HT-29 (cell line): ENCODE measurements around the gene CST5. TPM values are rescaled to one million over a fixed set of nuclear protein-coding genes. Genes with fewer than 3 reads are reported as not detected.
"Not testable (repeated sequence)": the region's sequence is repeated elsewhere in the genome, so short reads cannot be mapped to it uniquely, and the experiment has no call there.

Experiments
- DNase-seq: peaks from one replicate; pipeline ENCODE4 v3.0.0-alpha.2; 2015; ENCODE audit warnings: low spot score
- total RNA-seq: library from RNA; depleted of rRNA; stranded (reverse); fragments of >200 nt; shearing (Covaris generic); gene quantifications from 2 replicates; pipeline ENCODE4 v1.2.3, GENCODE V29; 2014; rRNA removed

The CST5 gene
- total RNA-seq, 1 experiment from 2014 or later, result not detected

DNA sequence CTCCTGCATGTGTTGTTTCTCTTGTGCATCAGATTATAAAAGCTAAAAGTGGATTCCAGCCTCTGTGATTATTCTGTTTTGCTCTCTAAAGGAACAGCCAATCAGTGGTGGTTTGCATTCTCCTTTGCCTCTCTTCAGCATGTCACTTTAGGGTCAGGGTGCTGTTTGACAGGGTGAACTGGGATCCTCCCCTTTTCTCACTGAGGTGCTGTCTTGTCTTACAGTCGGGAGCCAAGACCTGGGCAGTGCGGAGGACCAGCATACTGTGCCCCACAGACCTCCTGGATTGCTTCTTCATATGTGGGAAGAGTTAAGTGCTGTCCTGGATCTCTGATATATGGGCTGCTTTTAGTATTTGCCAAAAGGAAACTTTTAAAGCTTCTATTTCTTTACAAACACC, 37.9 kb downstream of the CST5 start:
- no peak for DNase-seq

DNA sequence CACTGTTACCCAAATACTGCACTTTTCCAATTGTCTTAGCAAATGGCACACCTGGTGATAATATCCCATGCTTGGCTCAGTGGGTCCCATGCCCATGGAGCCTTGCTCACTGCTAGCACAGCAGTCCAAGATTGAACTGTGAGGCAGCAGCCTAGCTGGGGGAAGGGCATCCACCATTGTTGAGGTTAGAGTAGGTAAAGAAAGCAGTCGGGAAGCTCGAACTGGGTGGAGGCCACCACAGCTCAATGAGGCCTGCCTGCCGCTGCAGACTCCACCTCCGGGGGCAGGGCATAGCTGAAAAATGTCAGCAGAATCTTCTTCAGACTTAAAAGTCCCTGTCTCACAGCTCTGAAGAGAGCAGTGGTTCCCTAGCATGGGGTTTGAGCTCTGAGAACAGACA, 43.8 kb downstream of the CST5 start:
- DNase-seq, result no peak

DNA sequence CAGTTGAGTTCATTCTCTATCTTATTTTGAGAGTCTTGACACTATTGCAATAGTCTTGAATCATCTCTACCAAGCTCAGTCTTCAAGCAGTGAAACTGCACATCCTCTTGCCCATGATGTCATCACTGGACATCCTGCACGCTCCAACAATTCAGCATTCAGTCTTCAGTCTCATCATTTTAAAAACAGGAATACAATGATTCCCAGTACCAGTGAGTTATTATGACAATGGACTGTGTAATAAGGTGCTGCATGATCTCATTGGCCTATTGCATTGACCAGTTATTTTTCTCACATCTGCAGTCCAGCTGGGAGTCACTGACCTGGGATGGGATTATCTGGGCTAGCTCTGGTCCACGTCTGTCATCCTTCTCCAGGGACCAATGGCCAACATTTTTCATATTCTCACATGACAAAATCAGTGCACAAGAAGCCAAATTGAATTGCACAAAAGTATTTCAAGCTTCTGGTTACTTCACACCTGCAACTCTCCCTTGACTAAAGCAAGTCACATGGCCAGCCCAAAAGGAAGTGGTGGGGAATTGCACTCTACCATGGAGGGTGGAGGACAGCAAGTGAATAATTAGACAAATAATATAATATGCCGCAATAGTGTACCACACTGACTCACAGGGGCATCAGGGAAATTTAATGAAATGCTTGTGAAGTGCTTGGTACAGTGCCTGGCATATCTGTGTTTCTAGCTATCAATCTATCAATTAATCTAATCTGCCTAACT, 46.6 kb downstream of the CST5 start:
- DNase-seq, result no peak

DNA sequence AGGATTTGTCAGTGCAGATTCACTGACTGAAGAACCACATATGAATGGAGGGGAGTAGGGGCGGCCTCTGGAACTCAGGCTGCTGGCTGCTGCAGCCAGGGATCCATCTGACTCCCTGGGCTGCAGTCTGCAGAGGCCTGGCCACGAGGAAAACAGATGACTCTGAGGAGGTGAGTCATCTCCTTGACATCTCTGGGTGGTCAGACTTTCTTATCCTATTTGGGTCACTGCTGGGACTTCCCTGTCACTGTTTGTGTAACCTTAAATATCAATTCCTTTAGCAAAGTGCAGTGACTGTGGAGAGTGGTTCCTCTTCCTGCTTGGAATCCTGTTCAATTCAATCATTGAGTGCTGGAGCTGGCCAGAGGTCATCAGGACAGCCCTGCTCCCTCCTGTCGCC, 47.6 kb downstream of the CST5 start:
- not testable (repeated sequence) for DNase-seq

DNA sequence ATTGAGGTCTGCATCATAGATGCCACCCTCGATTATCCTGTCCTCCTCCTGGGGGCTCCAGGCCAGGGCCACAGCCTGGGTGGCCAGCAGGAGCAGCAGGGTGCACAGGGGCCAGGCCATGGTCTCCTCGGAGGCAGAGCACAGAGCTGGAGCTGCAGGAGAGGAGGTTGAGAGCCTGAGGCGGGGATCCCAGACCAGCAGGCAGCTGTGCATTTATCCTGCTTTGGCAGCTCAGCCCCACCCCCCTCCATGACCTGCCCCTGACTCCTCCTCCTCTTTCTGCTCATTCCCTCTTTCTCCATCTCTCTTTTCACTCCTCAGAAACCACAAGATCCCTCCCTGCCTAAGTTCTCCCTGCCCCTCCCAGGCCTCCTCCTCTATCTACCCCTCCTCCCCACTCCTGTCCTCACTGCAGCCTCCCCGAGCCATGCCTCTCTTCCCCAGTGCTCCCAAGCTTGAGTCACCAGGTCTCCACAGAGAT, 53.0 kb downstream of the CST5 start, which contains the start of gene CST2:
Gene CST2 (minus strand): TSS at position 189 of the 481 bp plus-strand sequence. CDS start 69 bp downstream, at position 120.
- DNase-seq, result no peak

Other genes with a start within 250 kb of the CST5 start
- gene CST3, start 241.8 kb downstream of the CST5 start, total RNA-seq, result 417 and 453 TPM in 2 replicates
- 0.25 TPM in 1 of 2 replicates, not detected in the other for gene CST4, start 190.7 kb downstream of the CST5 start, total RNA-seq
- 0.39 and 2.3 TPM in 2 replicates for gene CST1, start 128.8 kb downstream of the CST5 start, total RNA-seq
- not detected in 2 replicates for gene CST2, start 53.0 kb downstream of the CST5 start, total RNA-seq
- gene GGTLC1, start 109.0 kb upstream of the CST5 start, total RNA-seq, result not detected in 2 replicates